Sigmoid colon (tissue), 7 donors: ENCODE measurements around the gene CNN2. TPM values are rescaled to one million over a fixed set of nuclear protein-coding genes. Genes with fewer than 3 reads are reported as not detected.

Experiments
- DNase-seq: peaks from one replicate; pipeline ENCODE4 v3.0.0-alpha.2; 2019
- H3K27ac ChIP-seq, 4 donors: fragments of 200-600 bp; sonication (generic); one replicate each; pipeline ENCODE4 v1.5.1; 2016 to 2019; ENCODE audit warnings: mild to moderate bottlenecking in 1 of 4
- H3K27me3 ChIP-seq, 3 donors: fragments of 200-600 bp; sonication (generic); one replicate each; pipeline ENCODE4 v1.5.1; 2019; ENCODE audit warnings: mild to moderate bottlenecking in 1 of 3
- H3K36me3 ChIP-seq, 4 donors: fragments of 200-600 bp; sonication (generic); one replicate each; pipeline ENCODE4 v1.5.1; 2016 to 2019
- H3K4me1 ChIP-seq, 4 donors: fragments of 200-600 bp; sonication (generic); one replicate each; pipeline ENCODE4 v1.5.1; 2017 to 2019
- H3K4me3 ChIP-seq, 4 donors: fragments of 200-600 bp; sonication (generic); one replicate each; pipeline ENCODE4 v1.5.1; 2017 to 2019; ENCODE audit warnings: mild to moderate bottlenecking in 2 of 4, moderate library complexity in 1 of 4
- H3K9me3 ChIP-seq, 4 donors: fragments of 200-600 bp in 3 of 4; sonication (generic) in 3 of 4; one replicate each; pipeline versions ENCODE4 v1.5.1 to v1.6.1; 2013 to 2019
- EP300 ChIP-seq, 4 donors: sonication (generic); formaldehyde crosslinking; IDR thresholded peaks; one replicate each; pipeline ENCODE4 v1.6.1; 2017; ENCODE audit warnings: antibody characterized with exemption in 4 of 4
- POLR2A ChIP-seq, 2 donors: fragments of 450-650 bp; IDR thresholded peaks; one replicate each; pipeline ENCODE4 v1.6.1; 2016; ENCODE audit warnings: antibody characterized with exemption in 2 of 2, mild to moderate bottlenecking in 2 of 2, moderate library complexity in 2 of 2
- POLR2AphosphoS5 ChIP-seq, 4 donors: sonication (generic); formaldehyde crosslinking; IDR thresholded peaks; one replicate each; pipeline ENCODE4 v1.6.1; 2017; ENCODE audit warnings: antibody characterized with exemption in 4 of 4
- WGBS, 2 donors: extraction: QIAGEN DNeasy Blood & Tissue Kit; methylation state at CpG; one replicate each; pipeline ENCODE4 v1.1.7; 2013; 5-methylcytosine and 5-hydroxymethylcytosine counted together
- intact Hi-C: fragments of 100-400 bp; cut with DNase I; formaldehyde crosslinking; loops from one replicate; pipeline ENCODE4 v1.15.1; 2023
- polyA plus RNA-seq, 3 donors: library from polyadenylated mRNA; stranded (reverse); fragments of 200-250 nt; gene quantifications; one replicate each; pipeline ENCODE4 v1.2.3, GENCODE V29; 2013
- total RNA-seq, 4 donors: library from RNA; depleted of rRNA; stranded (reverse); fragments of >200 nt; gene quantifications; one replicate each; pipeline ENCODE4 v1.1.0, GENCODE V29; 2016
- TF ChIP-seq, protein P1 (sequence below), 4 experiments: fragments of 450-650 bp in 3 of 4; fragments of 200-600 bp in 1 of 4; IDR thresholded peaks; one replicate each; pipeline ENCODE4 v1.5.1; 2016 to 2019; ENCODE audit warnings: antibody characterized with exemption in 4 of 4, mild to moderate bottlenecking in 3 of 4, moderate library complexity in 2 of 4
- donor health status: healthy with polysubstance abuse.
- donor health status: Bipolar disorder and iron deficiency.
- donor health status: healthy.

Gene CNN2
- total and polyA plus RNA-seq, 7 donors: 25.5 to 115 (median 48.0) TPM

- intact Hi-C loops: no loop called here
- Histone ChIP-seq H3K27me3 (peaks cover 5 to 20% (median 9%) of the 10 kb centered on the region in 3 donors), H3K4me1 (peaks cover 0 to 8% (median 6%) of the 10 kb centered on the region in 4 donors), H3K27ac (no peak overlapping the region), H3K4me3 (no peak overlapping the region), H3K9me3 (no peaks in the 10 kb centered on the region), H3K36me3 (peaks cover 0 to 62% (median 22%) of the 10 kb centered on the region in 4 donors)
- no peak for DNase-seq
- no peak for TF ChIP-seq POLR2AphosphoS5 (IDR thresholded peaks at IDR 0.05)
- TF ChIP-seq POLR2A (IDR thresholded peaks at IDR 0.05): no peak
- no peak for TF ChIP-seq EP300 (IDR thresholded peaks at IDR 0.05)
- TF ChIP-seq, protein P1, sequence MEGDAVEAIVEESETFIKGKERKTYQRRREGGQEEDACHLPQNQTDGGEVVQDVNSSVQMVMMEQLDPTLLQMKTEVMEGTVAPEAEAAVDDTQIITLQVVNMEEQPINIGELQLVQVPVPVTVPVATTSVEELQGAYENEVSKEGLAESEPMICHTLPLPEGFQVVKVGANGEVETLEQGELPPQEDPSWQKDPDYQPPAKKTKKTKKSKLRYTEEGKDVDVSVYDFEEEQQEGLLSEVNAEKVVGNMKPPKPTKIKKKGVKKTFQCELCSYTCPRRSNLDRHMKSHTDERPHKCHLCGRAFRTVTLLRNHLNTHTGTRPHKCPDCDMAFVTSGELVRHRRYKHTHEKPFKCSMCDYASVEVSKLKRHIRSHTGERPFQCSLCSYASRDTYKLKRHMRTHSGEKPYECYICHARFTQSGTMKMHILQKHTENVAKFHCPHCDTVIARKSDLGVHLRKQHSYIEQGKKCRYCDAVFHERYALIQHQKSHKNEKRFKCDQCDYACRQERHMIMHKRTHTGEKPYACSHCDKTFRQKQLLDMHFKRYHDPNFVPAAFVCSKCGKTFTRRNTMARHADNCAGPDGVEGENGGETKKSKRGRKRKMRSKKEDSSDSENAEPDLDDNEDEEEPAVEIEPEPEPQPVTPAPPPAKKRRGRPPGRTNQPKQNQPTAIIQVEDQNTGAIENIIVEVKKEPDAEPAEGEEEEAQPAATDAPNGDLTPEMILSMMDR (IDR thresholded peaks at IDR 0.05): no peak
- 74 to 88% methylated on average over 45 to 47 of the region's 47 CpGs for WGBS, 2 donors
Observed at GRCh38 chr19:991174-991931, 35.1 kb upstream of the CNN2 start.

GRCh38 chr19:991932-992669 lies 34.3 kb upstream of the CNN2 start:
- Histone ChIP-seq H3K27me3 (peaks cover 12 to 27% (median 16%) of the 10 kb centered on the region in 3 donors), H3K4me1 (peaks cover 0 to 13% (median 9%) of the 10 kb centered on the region in 4 donors), H3K9me3 (no peaks in the 10 kb centered on the region), H3K36me3 (peaks cover 0 to 56% (median 20%) of the 10 kb centered on the region in 4 donors), H3K4me3 (no peak overlapping the region), H3K27ac (no peak overlapping the region)
- DNase-seq: no peak
- TF ChIP-seq, protein P1 (IDR thresholded peaks at IDR 0.05): no peak
- TF ChIP-seq POLR2A (IDR thresholded peaks at IDR 0.05) (no peak), EP300 (IDR thresholded peaks at IDR 0.05) (no peak)
- 91 to 95% methylated on average over 42 of the region's 42 CpGs for WGBS, 2 donors
- intact Hi-C loops: no loop called here

GRCh38 chr19:992670-993055 lies 33.7 kb upstream of the CNN2 start:
- WGBS, 2 donors: 94 to 95% methylated on average over 13 of the region's 13 CpGs
- peaks cover 15 to 33% (median 22%) of the 10 kb centered on the region in 3 donors for H3K27me3 ChIP-seq
- H3K9me3 ChIP-seq: no peaks in the 10 kb centered on the region
- intact Hi-C loops: no loop called here
- H3K27ac ChIP-seq: no peak overlapping the region
- no peak overlapping the region for H3K4me3 ChIP-seq
- TF ChIP-seq, protein P1 (IDR thresholded peaks at IDR 0.05): no peak
- H3K4me1 ChIP-seq: peaks cover 0 to 13% (median 9%) of the 10 kb centered on the region in 4 donors
- no peak for DNase-seq
- peaks cover 0 to 56% (median 20%) of the 10 kb centered on the region in 4 donors for H3K36me3 ChIP-seq

- intact Hi-C loops: no loop called here
- Histone ChIP-seq H3K27me3 (peaks cover 18 to 40% (median 29%) of the 10 kb centered on the region in 3 donors), H3K4me3 (no peak overlapping the region), H3K36me3 (peaks cover 0 to 53% (median 20%) of the 10 kb centered on the region in 4 donors), H3K27ac (no peak overlapping the region), H3K9me3 (no peaks in the 10 kb centered on the region), H3K4me1 (peaks cover 0 to 13% (median 9%) of the 10 kb centered on the region in 4 donors)
- no peak for TF ChIP-seq POLR2A (IDR thresholded peaks at IDR 0.05)
- TF ChIP-seq, protein P1 (IDR thresholded peaks at IDR 0.05): no peak
- no peak for TF ChIP-seq EP300 (IDR thresholded peaks at IDR 0.05)
- TF ChIP-seq POLR2AphosphoS5 (IDR thresholded peaks at IDR 0.05): no peak
- DNase-seq: no peak
- WGBS, 2 donors: 91 to 95% methylated on average over 17 of the region's 17 CpGs
Observed at GRCh38 chr19:993361-993830, 33.0 kb upstream of the CNN2 start.
